Measurements from ENCODE around the gene KRT36. TPM values are rescaled to one million over a fixed set of nuclear protein-coding genes. Genes with fewer than 3 reads are reported as not detected.

KRT36 gene
- total and polyA plus RNA-seq, 2 donors (not counting 1 experiment from before 2014, with no cell fraction given), result not detected

GRCh38 chr17:41522301-41523224 is 32.9 kb upstream of the KRT36 start:
- CTCF ChIA-PET, result no interaction called here
- POLR2A ChIA-PET, result interaction anchor here (0.6 kb wide), 1 partner anchor 11 kb away, joined by 6 read pairs; no protein-coding TSS in a partner anchor
- 91% methylated on average over 10 of the region's 12 CpGs for WGBS (ENCODE audit: insufficient coverage)

More at GRCh38 chr17:41522301-41523224, 32.9 kb upstream of the KRT36 start:
- Histone ChIP-seq H3K27me3 (replicated peaks in 1 of 4; ENCODE audit: control extremely low read depth in 1 of 4, control insufficient read depth in 3 of 4, insufficient read depth in 4 of 4, low read length in 3 of 4) (peaks cover 0 to 16% (median 3%) of the 10 kb centered on the region in 4 experiments), H3K79me2 (ENCODE audit: control insufficient read depth, insufficient read depth, low read length) (no peaks in the 10 kb centered on the region), H3K36me3 (replicated peaks in 1 of 2; ENCODE audit: control extremely low read depth in 1 of 2, control insufficient read depth in 1 of 2, extremely low read depth in 1 of 2, insufficient read depth in 2 of 2, low read length in 1 of 2) (no peaks in the 10 kb centered on the region), H2AFZ (ENCODE audit: insufficient read depth, low read depth, low read length, poor library complexity, severe bottlenecking) (no peak overlapping the region), H4K20me1 (ENCODE audit: control insufficient read depth, insufficient read depth, low read length, poor library complexity, severe bottlenecking) (no peaks in the 10 kb centered on the region), H3K4me3 (ENCODE audit: control extremely low read depth in 1 of 5, extremely low read depth in 1 of 5, insufficient read depth in 1 of 5, low read depth in 2 of 5, low read length in 4 of 5) (no peak overlapping the region), H3K27ac (ENCODE audit: low read length in 2 of 2) (no peak overlapping the region), H3K9ac (ENCODE audit: low read length) (no peak overlapping the region), H3K9me3 (ENCODE audit: control extremely low read depth in 1 of 3, control insufficient read depth in 2 of 3, insufficient read depth in 1 of 3, low read length in 2 of 3) (no peaks in the 10 kb centered on the region), H3K4me1 (ENCODE audit: control insufficient read depth in 2 of 2, insufficient read depth in 2 of 2, low read length in 2 of 2) (peaks cover 4 to 6% of the 10 kb centered on the region in 2 donors), H3K4me2 (replicated peaks; ENCODE audit: low read depth, low read length, poor library complexity, severe bottlenecking) (no peak overlapping the region)
- DNase-seq (no peak), ATAC-seq (ENCODE audit: low read depth) (no peak)
- no peak for TF ChIP-seq CTCF (IDR thresholded peaks at IDR 0.05)
- no peak for TF ChIP-seq EZH2 (IDR thresholded peaks at IDR 0.05; ENCODE audit: borderline replicate concordance, insufficient read depth, low read depth, low read length, poor library complexity, severe bottlenecking)
- Mint-ChIP-seq H3K9me3 (ENCODE audit: insufficient read depth) (no peaks in the 10 kb centered on the region), H3K4me3 (no peak overlapping the region), H3K27ac (no peak overlapping the region), H3K27me3 (peaks cover 37% of the 10 kb centered on the region), H3K4me1 (peaks cover 2% of the 10 kb centered on the region)
- intact Hi-C loops (cut with micrococcal nuclease), result no loop called here
